ENCODE measurements around the gene ARHGEF28. TPM values are rescaled to one million over a fixed set of nuclear protein-coding genes. Genes with fewer than 3 reads are reported as not detected.

Gene ARHGEF28
- total RNA-seq, 1 donor from 2014 or later, result 44.9 TPM

DNA sequence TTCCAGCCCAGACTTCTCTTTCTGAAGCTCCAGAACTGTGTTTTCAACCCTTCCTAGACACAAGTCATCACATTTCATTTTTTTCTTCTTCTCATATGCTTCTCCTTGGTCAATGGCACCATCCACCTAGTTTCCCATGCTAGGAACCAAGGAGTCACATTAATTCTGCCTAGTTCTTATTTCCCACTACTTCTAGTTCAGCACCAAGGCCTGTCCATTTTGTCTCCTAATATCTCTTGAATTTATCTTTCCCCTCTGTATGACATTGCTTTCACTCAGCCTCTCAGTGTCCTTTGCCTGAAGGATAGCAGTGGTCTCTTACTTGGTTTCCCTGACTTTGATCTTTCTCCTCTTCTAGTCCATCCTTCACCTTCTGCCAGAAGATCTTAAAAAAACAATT is 38.8 kb downstream of the ARHGEF28 start:
- H3K27ac Mint-ChIP-seq (ENCODE audit: unreplicated experiment), result no peak overlapping the region
- peaks cover 4% of the 10 kb centered on the region for H3K9me3 Mint-ChIP-seq (ENCODE audit: unreplicated experiment)
- no peak overlapping the region for H3K4me3 Mint-ChIP-seq (ENCODE audit: unreplicated experiment)
- H3K36me3 Mint-ChIP-seq (ENCODE audit: unreplicated experiment), result peaks cover 23% of the 10 kb centered on the region
- peaks cover 38% of the 10 kb centered on the region for H3K4me1 Mint-ChIP-seq (ENCODE audit: unreplicated experiment)
- TF ChIP-seq, protein P1, sequence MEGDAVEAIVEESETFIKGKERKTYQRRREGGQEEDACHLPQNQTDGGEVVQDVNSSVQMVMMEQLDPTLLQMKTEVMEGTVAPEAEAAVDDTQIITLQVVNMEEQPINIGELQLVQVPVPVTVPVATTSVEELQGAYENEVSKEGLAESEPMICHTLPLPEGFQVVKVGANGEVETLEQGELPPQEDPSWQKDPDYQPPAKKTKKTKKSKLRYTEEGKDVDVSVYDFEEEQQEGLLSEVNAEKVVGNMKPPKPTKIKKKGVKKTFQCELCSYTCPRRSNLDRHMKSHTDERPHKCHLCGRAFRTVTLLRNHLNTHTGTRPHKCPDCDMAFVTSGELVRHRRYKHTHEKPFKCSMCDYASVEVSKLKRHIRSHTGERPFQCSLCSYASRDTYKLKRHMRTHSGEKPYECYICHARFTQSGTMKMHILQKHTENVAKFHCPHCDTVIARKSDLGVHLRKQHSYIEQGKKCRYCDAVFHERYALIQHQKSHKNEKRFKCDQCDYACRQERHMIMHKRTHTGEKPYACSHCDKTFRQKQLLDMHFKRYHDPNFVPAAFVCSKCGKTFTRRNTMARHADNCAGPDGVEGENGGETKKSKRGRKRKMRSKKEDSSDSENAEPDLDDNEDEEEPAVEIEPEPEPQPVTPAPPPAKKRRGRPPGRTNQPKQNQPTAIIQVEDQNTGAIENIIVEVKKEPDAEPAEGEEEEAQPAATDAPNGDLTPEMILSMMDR (IDR thresholded peaks at IDR 0.05), result no peak
- no peaks in the 10 kb centered on the region for H3K27me3 Mint-ChIP-seq (ENCODE audit: unreplicated experiment)
- DNase-seq (ENCODE audit: extremely low spot score, unreplicated experiment), result no peak

DNA sequence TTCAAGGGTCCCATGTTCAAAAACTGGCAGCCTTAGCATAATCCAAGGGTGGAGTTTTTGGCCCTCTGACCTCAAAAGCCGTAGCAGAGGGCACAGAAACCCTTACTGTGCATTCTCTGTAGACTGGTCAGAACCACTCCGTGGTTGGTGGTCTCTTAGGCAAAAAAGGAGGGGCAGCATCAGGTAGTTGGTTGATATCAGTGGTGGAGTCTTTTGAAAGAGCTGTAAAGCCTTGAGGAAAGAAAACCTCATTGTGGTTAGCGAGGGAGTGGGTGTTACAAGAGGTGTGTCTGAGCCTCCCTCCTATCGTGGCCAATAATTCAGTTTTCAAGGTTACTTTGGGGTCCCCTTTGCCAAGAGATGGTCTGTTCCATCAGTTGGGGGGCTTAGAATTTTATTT is 40.9 kb downstream of the ARHGEF28 start:
- Mint-ChIP-seq H3K36me3 (ENCODE audit: unreplicated experiment) (peaks cover 20% of the 10 kb centered on the region), H3K27ac (ENCODE audit: unreplicated experiment) (no peak overlapping the region), H3K27me3 (ENCODE audit: unreplicated experiment) (no peaks in the 10 kb centered on the region), H3K4me1 (ENCODE audit: unreplicated experiment) (peaks cover 33% of the 10 kb centered on the region), H3K4me3 (ENCODE audit: unreplicated experiment) (no peak overlapping the region), H3K9me3 (ENCODE audit: unreplicated experiment) (no peaks in the 10 kb centered on the region)
- TF ChIP-seq, protein P1 (IDR thresholded peaks at IDR 0.05), result no peak
- DNase-seq (ENCODE audit: extremely low spot score, unreplicated experiment), result no peak

- no peak for DNase-seq (ENCODE audit: extremely low spot score, unreplicated experiment)
- no peaks in the 10 kb centered on the region for H3K9me3 Mint-ChIP-seq (ENCODE audit: unreplicated experiment)
- peaks cover 35% of the 10 kb centered on the region for H3K4me1 Mint-ChIP-seq (ENCODE audit: unreplicated experiment)
- TF ChIP-seq, protein P1 (IDR thresholded peaks at IDR 0.05), result no peak
- H3K4me3 Mint-ChIP-seq (ENCODE audit: unreplicated experiment), result no peak overlapping the region
- peaks cover 20% of the 10 kb centered on the region for H3K36me3 Mint-ChIP-seq (ENCODE audit: unreplicated experiment)
- H3K27me3 Mint-ChIP-seq (ENCODE audit: unreplicated experiment), result no peaks in the 10 kb centered on the region
- H3K27ac Mint-ChIP-seq (ENCODE audit: unreplicated experiment), result no peak overlapping the region
These were observed 42.0 kb downstream of the ARHGEF28 start for GRCh38 chr5:73668017-73668416.

- DNase-seq (ENCODE audit: extremely low spot score, unreplicated experiment), result no peak
- Mint-ChIP-seq H3K36me3 (ENCODE audit: unreplicated experiment) (peaks cover 20% of the 10 kb centered on the region), H3K27ac (ENCODE audit: unreplicated experiment) (peak overlapping the region; percentile 32), H3K4me3 (ENCODE audit: unreplicated experiment) (no peak overlapping the region), H3K4me1 (ENCODE audit: unreplicated experiment) (peaks cover 40% of the 10 kb centered on the region), H3K9me3 (ENCODE audit: unreplicated experiment) (no peaks in the 10 kb centered on the region), H3K27me3 (ENCODE audit: unreplicated experiment) (no peaks in the 10 kb centered on the region)
- TF ChIP-seq, protein P1 (IDR thresholded peaks at IDR 0.05), result no peak
These were observed 42.6 kb downstream of the ARHGEF28 start for GRCh38 chr5:73668486-73669111.

GRCh38 chr5:73670731-73671130 is 44.7 kb downstream of the ARHGEF28 start:
- Mint-ChIP-seq H3K4me1 (ENCODE audit: unreplicated experiment) (peaks cover 51% of the 10 kb centered on the region), H3K4me3 (ENCODE audit: unreplicated experiment) (no peak overlapping the region), H3K27ac (ENCODE audit: unreplicated experiment) (no peak overlapping the region), H3K9me3 (ENCODE audit: unreplicated experiment) (no peaks in the 10 kb centered on the region), H3K27me3 (ENCODE audit: unreplicated experiment) (no peaks in the 10 kb centered on the region), H3K36me3 (ENCODE audit: unreplicated experiment) (peaks cover 12% of the 10 kb centered on the region)
- DNase-seq (ENCODE audit: extremely low spot score, unreplicated experiment), result no peak
- TF ChIP-seq, protein P1 (IDR thresholded peaks at IDR 0.05), result no peak

All from osteocyte (in vitro differentiated cells).